K562 (cell line): Measurements from ENCODE around the gene PTPRU. TPM values are rescaled to one million over a fixed set of nuclear protein-coding genes. Genes with fewer than 3 reads are reported as not detected.

Experiments
- ATAC-seq: fragments of 200-7000 bp; cut with Tn5 transposase; 3 replicates; pipeline ENCODE4 v1.9.1; 2020; ENCODE audit warnings: moderate library complexity
- BruUV-seq: library from RNA; stranded (reverse); fragments of 400-500 nt; replicated peaks from 2 replicates; lab custom pipeline; 2021; lab: Mats Ljungman, UMichigan
- CTCF ChIA-PET: fragments of 300-600 bp; formaldehyde crosslinking; extraction: SDS; loops from one replicate; lab custom pipeline; 2021; ENCODE audit warnings: low intra/inter-chr PET ratio; lab: Yijun Ruan, JAX
- POLR2A ChIA-PET: fragments of 300-600, 350-650 bp; sonication (Branson Sonifier 250); formaldehyde crosslinking; extraction: SDS; loops from one replicate; lab custom pipeline; 2021; ENCODE audit warnings: antibody characterized with exemption, inconsistent platforms; lab: Yijun Ruan, JAX
- DNase-seq, 4 experiments: peaks; one replicate each; pipeline versions ENCODE4 v3.0.0 to v3.0.0-alpha.2; 2011 to 2018; ENCODE audit warnings: low spot score in 3 of 4, mixed read lengths in 3 of 4; ENCODE audit errors: extremely low read depth in 1 of 4
- FAIRE-seq: peaks from 2 replicates; lab custom pipeline; 2011; peaks lifted over from hg19 to GRCh38; lab: Jason Lieb, UNC
- H2AFZ ChIP-seq: 2 replicates; pipeline ENCODE4 v1.6.0; 2011; ENCODE audit warnings: low read depth, low read length, control low read depth, inconsistent platforms
- H3K27ac ChIP-seq: fragments of 200-600 bp; 3 replicates; pipeline ENCODE4 v1.8.0; 2011; ENCODE audit warnings: low read depth, mild to moderate bottlenecking, control low read depth, inconsistent platforms, low read length, moderate library complexity, mixed read lengths; ENCODE audit errors: extremely low read depth
- H3K27me3 ChIP-seq, 2 experiments: fragments of 300-600 bp in 1 of 2; 2 replicates in 1 of 2; 3 replicates in 1 of 2; pipeline versions ENCODE4 v1.6.0 to v1.8.0; 2011; ENCODE audit warnings: inconsistent platforms in 2 of 2, low read length in 2 of 2, mild to moderate bottlenecking in 1 of 2, mixed read lengths in 1 of 2, moderate library complexity in 1 of 2; ENCODE audit not compliant: control insufficient read depth in 2 of 2, insufficient read depth in 2 of 2
- H3K36me3 ChIP-seq: fragments of 300-600 bp; 3 replicates; pipeline ENCODE4 v1.8.0; 2011; ENCODE audit warnings: mild to moderate bottlenecking, low read length, inconsistent platforms; ENCODE audit not compliant: control insufficient read depth, insufficient read depth
- H3K4me1 ChIP-seq, 2 experiments: fragments of 200-600 bp in 1 of 2; replicated peaks in 1 of 2; 2 replicates in 1 of 2; 3 replicates in 1 of 2; pipeline versions ENCODE4 v1.5.1 to v1.8.0; 2011; ENCODE audit warnings: inconsistent platforms in 2 of 2, low read length in 2 of 2, mild to moderate bottlenecking in 1 of 2, mixed read lengths in 1 of 2, moderate library complexity in 1 of 2; ENCODE audit not compliant: control insufficient read depth in 2 of 2, insufficient read depth in 2 of 2
- H3K4me2 ChIP-seq: 2 replicates; pipeline ENCODE4 v1.6.1; 2011; ENCODE audit warnings: low read length, control low read depth, inconsistent platforms, mixed read lengths; ENCODE audit not compliant: insufficient read depth
- H3K4me3 ChIP-seq: fragments of 200-600 bp; sonication (generic), shearing (Covaris generic); 2 replicates; pipeline ENCODE4 v1.5.1; 2016; ENCODE audit warnings: control low read depth, inconsistent platforms
- H3K79me2 ChIP-seq: fragments of 200-600 bp; 3 replicates; pipeline ENCODE4 v1.8.0; 2011; ENCODE audit warnings: low read length, inconsistent platforms; ENCODE audit not compliant: control insufficient read depth, insufficient read depth
- H3K9ac ChIP-seq, 2 experiments: 2 replicates each; pipeline versions ENCODE4 v1.6.0 to v1.6.1; 2011; ENCODE audit warnings: low read depth in 2 of 2, low read length in 2 of 2, control low read depth in 1 of 2, inconsistent platforms in 1 of 2, mild to moderate bottlenecking in 1 of 2, mixed read lengths in 1 of 2; ENCODE audit not compliant: insufficient read depth in 1 of 2
- H3K9me1 ChIP-seq: one replicate; pipeline ENCODE4 v1.6.0; 2011; ENCODE audit warnings: inconsistent platforms, mild to moderate bottlenecking, low read length, moderate library complexity; ENCODE audit not compliant: control insufficient read depth, insufficient read depth
- H3K9me3 ChIP-seq: replicated peaks from 2 replicates; pipeline ENCODE4 v1.5.1; 2011; ENCODE audit warnings: low read depth, low read length, inconsistent platforms; ENCODE audit not compliant: control insufficient read depth, insufficient read depth
- H4K20me1 ChIP-seq: replicated peaks from 2 replicates; pipeline ENCODE4 v1.6.1; 2011; ENCODE audit warnings: low read length, inconsistent platforms, mixed read lengths; ENCODE audit not compliant: control insufficient read depth, insufficient read depth
- ADNP ChIP-seq: fragments of 200-800 bp; sonication (Bioruptor generic); IDR thresholded peaks from 2 replicates; pipeline ENCODE4 v1.6.1; 2016; ENCODE audit warnings: missing genetic modification characterization, missing compliant biosample characterization
- ASH1L ChIP-seq: fragments of 450-650 bp; IDR thresholded peaks from 2 replicates; pipeline ENCODE4 v1.6.1; 2018; ENCODE audit warnings: borderline replicate concordance, mild to moderate bottlenecking, low read depth; ENCODE audit not compliant: partially characterized antibody
- DMBX1 ChIP-seq: fragments of 250-450 bp; sonication (Bioruptor Pico); IDR thresholded peaks from 2 replicates; pipeline ENCODE4 v1.8.0; 2022; ENCODE audit warnings: inconsistent platforms, mild to moderate bottlenecking, moderate library complexity, borderline replicate concordance
- E2F6 ChIP-seq, 2 experiments: IDR thresholded peaks; 2 replicates each; pipeline ENCODE4 v1.6.1; 2011; ENCODE audit warnings: borderline replicate concordance in 1 of 2, control low read depth in 1 of 2, low read depth in 1 of 2, low read length in 1 of 2, mild to moderate bottlenecking in 1 of 2, mixed read lengths in 1 of 2, moderate library complexity in 1 of 2; ENCODE audit not compliant: insufficient read depth in 1 of 2, insufficient read length in 1 of 2, poor library complexity in 1 of 2, severe bottlenecking in 1 of 2; ENCODE audit errors: extremely low read depth in 1 of 2
- FOXP1 ChIP-seq: sonication (generic); formaldehyde crosslinking; IDR thresholded peaks from 2 replicates; pipeline ENCODE4 v1.8.0; 2022; ENCODE audit warnings: mild to moderate bottlenecking, missing genetic modification reagents
- KDM4B ChIP-seq, 2 experiments: fragments of 450-650 bp in 1 of 2; sonication (generic) in 1 of 2; IDR thresholded peaks; 2 replicates each; pipeline ENCODE4 v1.6.1; 2016 to 2017; ENCODE audit warnings: borderline replicate concordance in 2 of 2, antibody characterized with exemption in 1 of 2, low read depth in 1 of 2, mild to moderate bottlenecking in 1 of 2
- NFYB ChIP-seq: IDR thresholded peaks from 2 replicates; pipeline ENCODE4 v1.6.1; 2011; ENCODE audit warnings: mild to moderate bottlenecking, moderate library complexity; ENCODE audit not compliant: insufficient read length; ENCODE audit errors: extremely low read depth
- NRF1 ChIP-seq, 2 experiments: fragments of 450-650 bp; IDR thresholded peaks in 1 of 2; conservative IDR thresholded peaks in 1 of 2; 2 replicates each; pipeline ENCODE4 v1.6.1; 2014; ENCODE audit warnings: mild to moderate bottlenecking in 2 of 2
- PBX2 ChIP-seq, 2 experiments: IDR thresholded peaks in 1 of 2; conservative IDR thresholded peaks in 1 of 2; 2 replicates each; pipeline ENCODE4 v1.6.1; 2016; ENCODE audit warnings: low read depth in 2 of 2, mild to moderate bottlenecking in 1 of 2, missing compliant biosample characterization in 1 of 2, missing genetic modification characterization in 1 of 2, moderate library complexity in 1 of 2
- PHF8 ChIP-seq: fragments of 200-600 bp; sonication (generic); IDR thresholded peaks from 2 replicates; pipeline ENCODE4 v1.6.1; 2012; ENCODE audit warnings: mixed run types, mild to moderate bottlenecking, inconsistent platforms, low read length, moderate library complexity, borderline replicate concordance
- SMAD3 ChIP-seq: fragments of 450-650 bp; formaldehyde crosslinking; conservative IDR thresholded peaks from 2 replicates; pipeline ENCODE4 v1.4.0; 2020; ENCODE audit warnings: mild to moderate bottlenecking
- SNIP1 ChIP-seq: fragments of 450-650 bp; IDR thresholded peaks from 2 replicates; pipeline ENCODE4 v1.7.1; 2017; ENCODE audit warnings: low read depth, mild to moderate bottlenecking
- SP2 ChIP-seq: IDR thresholded peaks from 2 replicates; pipeline ENCODE4 v1.6.1; 2011; ENCODE audit warnings: mild to moderate bottlenecking, low read depth, low read length, moderate library complexity; ENCODE audit not compliant: poor library complexity, severe bottlenecking; ENCODE audit errors: extremely low read depth
- ZNF507 ChIP-seq: conservative IDR thresholded peaks from 2 replicates; pipeline ENCODE4 v1.6.1; 2017; ENCODE audit warnings: missing genetic modification characterization, missing compliant biosample characterization
- WGBS: fragments of 100-300 bp; shearing (Covaris generic); methylation state at CpG from one replicate; pipeline ENCODE4 v1.1.6; 2016; ENCODE audit warnings: low coverage, mixed read lengths; ENCODE audit not compliant: insufficient coverage; ENCODE audit errors: missing lambda C conversion rate; 5-methylcytosine and 5-hydroxymethylcytosine counted together
- in situ Hi-C: fragments of 300-500 bp; cut with MboI; formaldehyde crosslinking; loops from 4 replicates; pipeline ENCODE4 v1.15.0; 2018; ENCODE audit warnings: inconsistent platforms, mixed read lengths
- intact Hi-C: fragments of 100-400 bp; cut with micrococcal nuclease; formaldehyde crosslinking; loops from 2 replicates; pipeline ENCODE4 v1.14.2; 2022
- polyA plus RNA-seq, 8 experiments: library from polyadenylated mRNA; depleted of rRNA in 4 of 8; stranded (reverse) in 5 of 8; unstranded in 3 of 8; fragments of >200 nt; fragmentation: Nextera tagmentation in 2 of 8; fragmentation: Illumina TruSeq in 1 of 8; extraction: Ambion mirVana in 2 of 8; extraction: Trizol in 1 of 8; gene quantifications; 2 replicates each; pipeline versions ENCODE4 v1.2.1 to v1.2.3, GENCODE V29; 2011 to 2014; ENCODE audit warnings: inconsistent platforms in 1 of 8, missing spikeins in 1 of 8
- total RNA-seq, 7 experiments: library from RNA; depleted of rRNA in 6 of 7; stranded (reverse); fragments of >200 nt in 6 of 7; fragmentation: Illumina TruSeq in 2 of 7; extraction: Trizol in 2 of 7; gene quantifications; 2 replicates each; pipeline versions ENCODE4 v1.2.1 to v1.2.3, GENCODE V29; 2011 to 2021; ENCODE audit warnings: low replicate concordance in 1 of 7
- TF ChIP-seq, protein P1 (sequence below): fragments of 450-650 bp; IDR thresholded peaks from 2 replicates; pipeline ENCODE4 v1.6.1; 2016

The PTPRU gene
- total and polyA plus RNA-seq, 9 of the 15 experiments (the other 6 are each of a cell fraction or from before 2014, with no cell fraction given) = 0.01 to 2.9 (median 1.0) TPM

GRCh38 chr1:29356663-29357062 lies 120.3 kb downstream of the PTPRU start:
- BruUV-seq = no TSS peak
- DNase-seq = peak; percentile 41 to 87 (median 82)

More at GRCh38 chr1:29356663-29357062, 120.3 kb downstream of the PTPRU start:
- no peaks in the 10 kb centered on the region for H3K79me2 ChIP-seq
- H4K20me1 ChIP-seq = peaks cover 3% of the 10 kb centered on the region; the same call in 1 of the 2 replicates
- H3K4me1 ChIP-seq = peaks cover 0 to 4% of the 10 kb centered on the region in 2 experiments; a peak in 3 of 5 replicates
- no peaks in the 10 kb centered on the region for H3K9me3 ChIP-seq
- no peaks in the 10 kb centered on the region for H3K36me3 ChIP-seq
- H3K4me3 ChIP-seq = no peak overlapping the region
- 1% methylated on average over 14 of the region's 14 CpGs for WGBS
- in situ Hi-C loops = no loop called here
- ChIA-PET POLR2A (interaction anchor here (1.6 kb wide), 1 partner anchor 8 kb away, joined by 4 read pairs; no protein-coding TSS in a partner anchor), CTCF (no interaction called here)
- no peak overlapping the region for H2AFZ ChIP-seq
- peaks cover 22 to 37% of the 10 kb centered on the region in 2 experiments for H3K27me3 ChIP-seq
- ATAC-seq (peak; percentile 99), FAIRE-seq (no peak)
- no peaks in the 10 kb centered on the region for H3K9me1 ChIP-seq
- no peak overlapping the region for H3K27ac ChIP-seq
- no peak for TF ChIP-seq FOXP1 (CRISPR knock-in tag)
- TF ChIP-seq ASH1L = no peak
- peak; percentile 48 for TF ChIP-seq NFYB
- TF ChIP-seq PBX2 (CRISPR knock-in tag; IDR thresholded peaks at IDR 0.05; ENCODE audit: low read depth) = no peak
- TF ChIP-seq PBX2 (tag; conservative IDR thresholded peaks at IDR 0.05; ENCODE audit: low read depth) = peak; percentile 70
- TF ChIP-seq PHF8 = no peak
- TF ChIP-seq SP2 = peak; percentile 22
- TF ChIP-seq SNIP1 = no peak
- TF ChIP-seq DMBX1 (CRISPR knock-in tag) = no peak
- TF ChIP-seq NRF1 (conservative IDR thresholded peaks at IDR 0.05 in 1 of 2, IDR thresholded peaks at IDR 0.05 in 1 of 2) = peak; percentile 77 to 79
- TF ChIP-seq SMAD3 = no peak
- no peak for TF ChIP-seq ADNP (tag)
- no peak for TF ChIP-seq KDM4B (IDR thresholded peaks at IDR 0.05; ENCODE audit: borderline replicate concordance in 2 of 2, low read depth in 1 of 2)
- TF ChIP-seq, protein P1, sequence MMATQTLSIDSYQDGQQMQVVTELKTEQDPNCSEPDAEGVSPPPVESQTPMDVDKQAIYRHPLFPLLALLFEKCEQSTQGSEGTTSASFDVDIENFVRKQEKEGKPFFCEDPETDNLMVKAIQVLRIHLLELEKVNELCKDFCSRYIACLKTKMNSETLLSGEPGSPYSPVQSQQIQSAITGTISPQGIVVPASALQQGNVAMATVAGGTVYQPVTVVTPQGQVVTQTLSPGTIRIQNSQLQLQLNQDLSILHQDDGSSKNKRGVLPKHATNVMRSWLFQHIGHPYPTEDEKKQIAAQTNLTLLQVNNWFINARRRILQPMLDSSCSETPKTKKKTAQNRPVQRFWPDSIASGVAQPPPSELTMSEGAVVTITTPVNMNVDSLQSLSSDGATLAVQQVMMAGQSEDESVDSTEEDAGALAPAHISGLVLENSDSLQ = peak; percentile 95
- TF ChIP-seq E2F6 (IDR thresholded peaks at IDR 0.05; ENCODE audit: borderline replicate concordance in 1 of 2, extremely low read depth in 1 of 2, insufficient read depth in 1 of 2, insufficient read length in 1 of 2, low read depth in 1 of 2, low read length in 1 of 2, poor library complexity in 1 of 2, severe bottlenecking in 1 of 2) = peak in 1 of 2 experiments; percentile 15
- TF ChIP-seq ZNF507 = no peak
- H3K9ac ChIP-seq = no peak overlapping the region
- no peak overlapping the region; the same call in 1 of the 2 replicates for H3K4me2 ChIP-seq
- intact Hi-C loops = no loop called here
